ENCODE data around the gene AGAP1. TPM values are rescaled to one million over a fixed set of nuclear protein-coding genes. Genes with fewer than 3 reads are reported as not detected.

AGAP1 gene
- total RNA-seq, 2 donors from 2014 or later = 32.8 to 34.7 TPM

DNA sequence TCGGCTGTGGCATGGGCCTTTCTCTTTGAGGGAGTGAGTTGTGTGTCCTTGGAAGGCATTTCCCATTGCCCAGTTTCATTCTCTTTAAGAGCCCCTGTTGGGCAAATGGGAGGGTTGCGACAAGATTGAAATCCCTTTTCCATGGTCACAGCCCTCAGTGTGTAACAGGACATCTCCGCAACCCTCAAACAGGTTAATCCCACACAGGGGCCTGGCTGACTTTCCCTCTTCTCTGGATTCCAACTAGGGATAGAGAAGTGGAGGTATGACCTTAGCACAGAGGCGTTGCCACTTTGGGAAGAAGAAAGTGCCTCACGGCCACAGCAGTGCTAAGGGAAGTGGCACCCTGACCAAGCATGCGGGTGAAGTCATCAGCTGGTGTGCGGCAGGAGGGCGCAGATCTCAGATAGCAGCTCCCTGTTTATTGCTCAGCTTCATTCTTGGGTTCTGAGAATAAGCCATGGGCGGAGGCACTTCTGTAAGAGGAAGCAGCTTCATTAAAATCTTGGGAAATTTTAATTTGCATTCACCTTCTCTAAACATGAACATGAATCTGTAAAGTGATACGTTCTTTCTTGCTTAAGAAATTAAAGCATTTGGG lies 417.9 kb downstream of the AGAP1 start:
- Histone ChIP-seq H3K4me3 (ENCODE audit: low read length) (no peak overlapping the region), H3K9me3 (ENCODE audit: control insufficient read depth, low read length) (peaks cover 8% of the 10 kb centered on the region), H3K4me1 (ENCODE audit: control insufficient read depth, insufficient read depth, low read length) (no peaks in the 10 kb centered on the region), H3K27me3 (ENCODE audit: control insufficient read depth, insufficient read depth, low read length, poor library complexity, severe bottlenecking) (no peaks in the 10 kb centered on the region), H3K9ac (ENCODE audit: extremely low read depth, low read length, poor library complexity, severe bottlenecking) (no peak overlapping the region), H3K36me3 (ENCODE audit: control insufficient read depth, insufficient read depth, low read length) (no peaks in the 10 kb centered on the region), H3K27ac (ENCODE audit: low read depth, low read length) (no peak overlapping the region)
- no peaks in the 10 kb centered on the region for H3K9me3 Mint-ChIP-seq
- H3K27me3 Mint-ChIP-seq (ENCODE audit: insufficient read depth) = peaks cover 10% of the 10 kb centered on the region
- peaks cover 30% of the 10 kb centered on the region for H3K36me3 Mint-ChIP-seq (ENCODE audit: low read depth)
- peak; percentile 42 for DNase-seq
- H3K4me1 Mint-ChIP-seq = peaks cover under 1% of the 10 kb centered on the region
- H3K27ac Mint-ChIP-seq = no peak overlapping the region
- H3K4me3 Mint-ChIP-seq = no peak overlapping the region
- WGBS, 2 experiments (ENCODE audit: insufficient coverage in 1 of 2, insufficient read length in 1 of 2) = 83 to 97% methylated on average over 5 to 10 of the region's 10 CpGs
- TF ChIP-seq, protein P1, sequence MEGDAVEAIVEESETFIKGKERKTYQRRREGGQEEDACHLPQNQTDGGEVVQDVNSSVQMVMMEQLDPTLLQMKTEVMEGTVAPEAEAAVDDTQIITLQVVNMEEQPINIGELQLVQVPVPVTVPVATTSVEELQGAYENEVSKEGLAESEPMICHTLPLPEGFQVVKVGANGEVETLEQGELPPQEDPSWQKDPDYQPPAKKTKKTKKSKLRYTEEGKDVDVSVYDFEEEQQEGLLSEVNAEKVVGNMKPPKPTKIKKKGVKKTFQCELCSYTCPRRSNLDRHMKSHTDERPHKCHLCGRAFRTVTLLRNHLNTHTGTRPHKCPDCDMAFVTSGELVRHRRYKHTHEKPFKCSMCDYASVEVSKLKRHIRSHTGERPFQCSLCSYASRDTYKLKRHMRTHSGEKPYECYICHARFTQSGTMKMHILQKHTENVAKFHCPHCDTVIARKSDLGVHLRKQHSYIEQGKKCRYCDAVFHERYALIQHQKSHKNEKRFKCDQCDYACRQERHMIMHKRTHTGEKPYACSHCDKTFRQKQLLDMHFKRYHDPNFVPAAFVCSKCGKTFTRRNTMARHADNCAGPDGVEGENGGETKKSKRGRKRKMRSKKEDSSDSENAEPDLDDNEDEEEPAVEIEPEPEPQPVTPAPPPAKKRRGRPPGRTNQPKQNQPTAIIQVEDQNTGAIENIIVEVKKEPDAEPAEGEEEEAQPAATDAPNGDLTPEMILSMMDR (conservative IDR thresholded peaks at IDR 0.05) = peak; percentile 24

- H3K27me3 Mint-ChIP-seq (ENCODE audit: insufficient read depth) = peaks cover 1% of the 10 kb centered on the region
- Histone ChIP-seq H3K9ac (ENCODE audit: extremely low read depth, low read length, poor library complexity, severe bottlenecking) (no peak overlapping the region), H3K36me3 (ENCODE audit: control insufficient read depth, insufficient read depth, low read length) (no peaks in the 10 kb centered on the region), H3K27me3 (ENCODE audit: control insufficient read depth, insufficient read depth, low read length, poor library complexity, severe bottlenecking) (no peaks in the 10 kb centered on the region), H3K4me1 (ENCODE audit: control insufficient read depth, insufficient read depth, low read length) (no peaks in the 10 kb centered on the region), H3K27ac (ENCODE audit: low read depth, low read length) (no peak overlapping the region), H3K4me3 (ENCODE audit: low read length) (no peak overlapping the region), H3K9me3 (ENCODE audit: control insufficient read depth, low read length) (peaks cover 8% of the 10 kb centered on the region)
- H3K4me1 Mint-ChIP-seq = no peaks in the 10 kb centered on the region
- H3K27ac Mint-ChIP-seq = no peak overlapping the region
- no peaks in the 10 kb centered on the region for H3K9me3 Mint-ChIP-seq
- DNase-seq = peak; percentile 23
- 92 to 95% methylated on average over 5 to 9 of the region's 9 CpGs for WGBS, 2 experiments (ENCODE audit: insufficient coverage in 1 of 2, insufficient read length in 1 of 2)
- H3K4me3 Mint-ChIP-seq = no peak overlapping the region
- TF ChIP-seq, protein P1 (conservative IDR thresholded peaks at IDR 0.05) = no peak
- peaks cover 24% of the 10 kb centered on the region for H3K36me3 Mint-ChIP-seq (ENCODE audit: low read depth)
Measured at GRCh38 chr2:235914756-235915155, 420.9 kb downstream of the AGAP1 start.

GRCh38 chr2:235917506-235917905 lies 423.7 kb downstream of the AGAP1 start:
- Histone ChIP-seq H3K9me3 (ENCODE audit: control insufficient read depth, low read length) (peaks cover 8% of the 10 kb centered on the region), H3K4me3 (ENCODE audit: low read length) (no peak overlapping the region), H3K9ac (ENCODE audit: extremely low read depth, low read length, poor library complexity, severe bottlenecking) (no peak overlapping the region), H3K27ac (ENCODE audit: low read depth, low read length) (no peak overlapping the region), H3K4me1 (ENCODE audit: control insufficient read depth, insufficient read depth, low read length) (no peaks in the 10 kb centered on the region), H3K27me3 (ENCODE audit: control insufficient read depth, insufficient read depth, low read length, poor library complexity, severe bottlenecking) (no peaks in the 10 kb centered on the region), H3K36me3 (ENCODE audit: control insufficient read depth, insufficient read depth, low read length) (no peaks in the 10 kb centered on the region)
- no peak overlapping the region for H3K27ac Mint-ChIP-seq
- DNase-seq = peak; percentile 11
- H3K27me3 Mint-ChIP-seq (ENCODE audit: insufficient read depth) = no peaks in the 10 kb centered on the region
- no peaks in the 10 kb centered on the region for H3K9me3 Mint-ChIP-seq
- 92 to 95% methylated on average over 15 to 19 of the region's 19 CpGs for WGBS, 2 experiments (ENCODE audit: insufficient coverage in 1 of 2, insufficient read length in 1 of 2)
- H3K4me1 Mint-ChIP-seq = no peaks in the 10 kb centered on the region
- no peak overlapping the region for H3K4me3 Mint-ChIP-seq
- TF ChIP-seq, protein P1 (conservative IDR thresholded peaks at IDR 0.05) = no peak
- H3K36me3 Mint-ChIP-seq (ENCODE audit: low read depth) = peaks cover 20% of the 10 kb centered on the region

All from endodermal cell (in vitro differentiated cells).